ENCODE measurements around the gene RPL7L1.

GRCh38 chr6:42860481-42860880, 18.9 kb upstream of the RPL7L1 start:
- TF ChIP-seq ZNF331 (CRISPR knock-in tag; IDR thresholded peaks at IDR 0.05): no peak
- TF ChIP-seq EZH2 (conservative IDR thresholded peaks at IDR 0.05; ENCODE audit: low read depth, low read length): no peak
- no peak for TF ChIP-seq MYC (CRISPR knock-in tag; IDR thresholded peaks at IDR 0.05; ENCODE audit: borderline replicate concordance)
- TF ChIP-seq KDM1A (CRISPR knock-in tag; IDR thresholded peaks at IDR 0.05): no peak
- TF ChIP-seq RAD21 (CRISPR knock-in tag; IDR thresholded peaks at IDR 0.05): no peak
- no peak for TF ChIP-seq CTCF (CRISPR knock-in tag; IDR thresholded peaks at IDR 0.05)
